CD14-positive monocyte (primary cell): Measurements from ENCODE around the gene PLCH2. TPM values are rescaled to one million over a fixed set of nuclear protein-coding genes. Genes with fewer than 3 reads are reported as not detected.

Experiments used
- DNase-seq, 3 donors: peaks; one replicate each; pipeline ENCODE4 v3.0.0-alpha.2; 2011 to 2022
- H2AFZ ChIP-seq: 2 replicates; pipeline ENCODE4 v1.6.0; 2012; ENCODE audit warnings: mild to moderate bottlenecking, low read depth, low read length, inconsistent platforms; ENCODE audit not compliant: insufficient read depth, poor library complexity, severe bottlenecking
- H3K27ac ChIP-seq, 2 donors: 1 replicate in 1 of 2; 2 replicates in 1 of 2; pipeline ENCODE4 v1.5.1; 2012 to 2013; ENCODE audit warnings: low read length in 2 of 2, control low read depth in 1 of 2, inconsistent platforms in 1 of 2, low read depth in 1 of 2, mild to moderate bottlenecking in 1 of 2
- H3K27me3 ChIP-seq, 2 donors: one replicate each; pipeline versions ENCODE4 v1.6.0 to v1.6.1; 2011 to 2013; ENCODE audit warnings: low read length in 2 of 2; ENCODE audit not compliant: control insufficient read depth in 2 of 2, insufficient read depth in 2 of 2
- H3K36me3 ChIP-seq, 2 donors: replicated peaks in 1 of 2; 1 replicate in 1 of 2; 2 replicates in 1 of 2; pipeline versions ENCODE4 v1.5.1 to v1.6.1; 2012 to 2013; ENCODE audit warnings: low read length in 2 of 2, control low read depth in 1 of 2, inconsistent platforms in 1 of 2, mild to moderate bottlenecking in 1 of 2; ENCODE audit not compliant: insufficient read depth in 2 of 2, control insufficient read depth in 1 of 2
- H3K4me1 ChIP-seq, 2 donors: 1 replicate in 1 of 2; 2 replicates in 1 of 2; pipeline versions ENCODE4 v1.5.1 to v1.6.1; 2012 to 2013; ENCODE audit warnings: low read length in 2 of 2, control low read depth in 1 of 2, inconsistent platforms in 1 of 2, mild to moderate bottlenecking in 1 of 2, moderate library complexity in 1 of 2; ENCODE audit not compliant: insufficient read depth in 2 of 2, control insufficient read depth in 1 of 2
- H3K4me2 ChIP-seq: replicated peaks from 2 replicates; pipeline ENCODE3; 2012; ENCODE audit warnings: low read length, moderate library complexity, mild to moderate bottlenecking; ENCODE audit not compliant: poor library complexity, severe bottlenecking; ENCODE audit errors: extremely low read depth
- H3K4me3 ChIP-seq, 3 experiments: fragments of 200-600 bp in 1 of 3; sonication (generic) in 1 of 3; replicated peaks in 1 of 3; 1 replicate in 2 of 3; 2 replicates in 1 of 3; pipeline ENCODE4 v1.5.1; 2011 to 2013; ENCODE audit warnings: low read length in 3 of 3, mild to moderate bottlenecking in 3 of 3, control low read depth in 2 of 3, low read depth in 2 of 3, inconsistent platforms in 1 of 3, moderate library complexity in 1 of 3
- H3K79me2 ChIP-seq: 2 replicates; pipeline ENCODE4 v1.6.0; 2012; ENCODE audit warnings: mild to moderate bottlenecking, control low read depth, inconsistent platforms, low read length, moderate library complexity; ENCODE audit not compliant: insufficient read depth
- H3K9ac ChIP-seq: 2 replicates; pipeline ENCODE4 v1.6.0; 2017; ENCODE audit warnings: low read length, mild to moderate bottlenecking; ENCODE audit not compliant: insufficient read depth, poor library complexity, severe bottlenecking
- H3K9me3 ChIP-seq, 2 donors: replicated peaks in 1 of 2; 1 replicate in 1 of 2; 2 replicates in 1 of 2; pipeline versions ENCODE4 v1.5.1 to v1.6.1; 2012 to 2013; ENCODE audit warnings: low read length in 2 of 2, control low read depth in 1 of 2; ENCODE audit not compliant: control insufficient read depth in 1 of 2, insufficient read depth in 1 of 2
- H4K20me1 ChIP-seq: 2 replicates; pipeline ENCODE4 v1.6.0; 2012; ENCODE audit warnings: mild to moderate bottlenecking, low read length, control low read depth, moderate library complexity; ENCODE audit not compliant: insufficient read depth
- H3K27ac Mint-ChIP-seq, 7 donors: one replicate each; pipeline ENCODE4 v1.8.0; 2020; ENCODE audit warnings: mild to moderate bottlenecking in 7 of 7, mixed read lengths in 7 of 7, moderate library complexity in 6 of 7, inconsistent platforms in 2 of 7
- H3K27me3 Mint-ChIP-seq, 3 donors: one replicate each; pipeline ENCODE4 v1.8.0; 2021 to 2022; ENCODE audit warnings: low read depth in 3 of 3, mild to moderate bottlenecking in 3 of 3, mixed read lengths in 3 of 3, moderate library complexity in 3 of 3, inconsistent platforms in 1 of 3
- H3K36me3 Mint-ChIP-seq, 2 donors: one replicate each; pipeline ENCODE4 v1.8.0; 2020; ENCODE audit warnings: mixed read lengths in 2 of 2, inconsistent platforms in 1 of 2, mild to moderate bottlenecking in 1 of 2
- H3K4me1 Mint-ChIP-seq: one replicate; pipeline ENCODE4 v1.8.0; 2020; ENCODE audit warnings: mild to moderate bottlenecking, mixed read lengths
- H3K4me3 Mint-ChIP-seq, 2 donors: one replicate each; pipeline ENCODE4 v1.8.0; 2020; ENCODE audit warnings: mild to moderate bottlenecking in 2 of 2, mixed read lengths in 2 of 2, moderate library complexity in 1 of 2
- H3K9me3 Mint-ChIP-seq, 7 donors: one replicate each; pipeline ENCODE4 v1.8.0; 2020 to 2022; ENCODE audit warnings: mixed read lengths in 7 of 7, mild to moderate bottlenecking in 6 of 7, moderate library complexity in 6 of 7, inconsistent platforms in 2 of 7
- WGBS: methylation state at CpG from one replicate; pipeline ENCODE4 v1.1.5; 2013; ENCODE audit warnings: missing lambda C conversion rate; ENCODE audit not compliant: insufficient coverage; 5-methylcytosine and 5-hydroxymethylcytosine counted together
- intact Hi-C, 2 donors: fragments of 100-400 bp; cut with micrococcal nuclease; formaldehyde crosslinking; loops; one replicate each; pipeline versions ENCODE4 v1.15.0 to v1.15.1; 2023
- polyA plus RNA-seq, 3 donors: library from polyadenylated mRNA; depleted of rRNA in 1 of 3; unstranded in 2 of 3; stranded (reverse) in 1 of 3; fragments of 300-500 nt in 2 of 3; fragments of >200 nt in 1 of 3; fragmentation: Illumina TruSeq in 2 of 3; gene quantifications; 1 replicate in 2 of 3; 2 replicates in 1 of 3; pipeline ENCODE4 v1.2.3, GENCODE V29; 2012 to 2021
- TF ChIP-seq, protein P1 (sequence below): fragments of 200-600 bp; IDR thresholded peaks from one replicate; pipeline ENCODE4 v1.8.0; 2022; ENCODE audit warnings: antibody characterized with exemption, mild to moderate bottlenecking

Gene PLCH2
- polyA plus RNA-seq, 3 donors = 1.2 TPM; not detected in 2

DNA sequence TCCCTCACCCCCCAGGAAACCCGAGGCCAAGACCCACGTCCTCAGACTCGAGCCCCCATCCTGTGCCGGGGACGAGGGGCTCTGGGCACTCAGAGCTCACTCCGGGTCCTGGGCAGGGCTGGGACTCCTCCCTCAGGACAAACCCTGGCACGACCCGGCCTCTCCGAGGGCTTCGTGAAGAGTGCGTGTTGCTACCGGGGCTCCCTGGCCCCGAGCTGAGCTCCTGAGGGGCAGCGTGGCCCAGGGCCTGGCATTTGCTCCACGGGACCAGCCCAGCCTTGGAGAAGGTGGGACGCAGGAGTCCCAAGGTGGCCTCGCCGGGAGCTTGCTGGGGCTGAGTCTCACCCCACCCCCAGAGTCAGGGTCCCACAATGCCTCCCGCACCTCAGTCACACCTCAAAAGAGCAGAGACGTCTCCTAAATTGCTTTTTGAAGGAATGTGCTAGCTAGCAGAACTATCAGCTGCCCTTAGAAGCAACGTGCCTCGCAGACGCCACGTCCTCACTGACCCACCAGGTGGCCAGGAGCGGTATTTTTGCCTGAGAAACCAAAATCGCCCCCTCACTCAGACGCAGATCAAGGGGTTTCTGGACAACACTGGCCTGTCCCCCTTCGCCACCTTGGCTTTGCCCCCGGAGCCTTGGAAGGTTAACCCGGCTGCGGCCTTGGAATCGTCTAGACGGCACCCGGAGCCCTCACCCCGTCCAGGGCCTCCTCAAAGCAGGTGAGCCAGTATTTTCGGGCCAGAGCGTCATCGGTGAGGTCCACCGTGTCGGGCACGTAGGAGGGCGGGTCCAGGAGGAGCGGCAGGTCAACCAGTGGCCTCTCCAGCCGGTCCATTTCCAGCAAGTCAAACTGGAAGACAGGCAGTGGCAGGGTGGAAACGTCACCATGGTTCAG is 39.0 kb downstream of the PLCH2 start:
- H3K4me3 Mint-ChIP-seq = no peak overlapping the region
- Histone ChIP-seq H3K9ac (no peak overlapping the region), H3K27ac (no peak overlapping the region), H2AFZ (no peak overlapping the region), H3K27me3 (no peaks in the 10 kb centered on the region), H4K20me1 (peaks cover 64% of the 10 kb centered on the region), H3K4me1 (no peaks in the 10 kb centered on the region), H3K9me3 (no peaks in the 10 kb centered on the region), H3K4me2 (no peak overlapping the region), H3K36me3 (peaks cover 97 to 98% of the 10 kb centered on the region in 2 donors), H3K4me3 (no peak overlapping the region), H3K79me2 (no peaks in the 10 kb centered on the region)
- intact Hi-C loops = no loop called here
- peak overlapping the region in 1 of 7 donors; percentile 5 for H3K27ac Mint-ChIP-seq
- H3K36me3 Mint-ChIP-seq = peaks cover 74 to 98% of the 10 kb centered on the region in 2 donors
- TF ChIP-seq, protein P1, sequence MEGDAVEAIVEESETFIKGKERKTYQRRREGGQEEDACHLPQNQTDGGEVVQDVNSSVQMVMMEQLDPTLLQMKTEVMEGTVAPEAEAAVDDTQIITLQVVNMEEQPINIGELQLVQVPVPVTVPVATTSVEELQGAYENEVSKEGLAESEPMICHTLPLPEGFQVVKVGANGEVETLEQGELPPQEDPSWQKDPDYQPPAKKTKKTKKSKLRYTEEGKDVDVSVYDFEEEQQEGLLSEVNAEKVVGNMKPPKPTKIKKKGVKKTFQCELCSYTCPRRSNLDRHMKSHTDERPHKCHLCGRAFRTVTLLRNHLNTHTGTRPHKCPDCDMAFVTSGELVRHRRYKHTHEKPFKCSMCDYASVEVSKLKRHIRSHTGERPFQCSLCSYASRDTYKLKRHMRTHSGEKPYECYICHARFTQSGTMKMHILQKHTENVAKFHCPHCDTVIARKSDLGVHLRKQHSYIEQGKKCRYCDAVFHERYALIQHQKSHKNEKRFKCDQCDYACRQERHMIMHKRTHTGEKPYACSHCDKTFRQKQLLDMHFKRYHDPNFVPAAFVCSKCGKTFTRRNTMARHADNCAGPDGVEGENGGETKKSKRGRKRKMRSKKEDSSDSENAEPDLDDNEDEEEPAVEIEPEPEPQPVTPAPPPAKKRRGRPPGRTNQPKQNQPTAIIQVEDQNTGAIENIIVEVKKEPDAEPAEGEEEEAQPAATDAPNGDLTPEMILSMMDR = no peak
- H3K4me1 Mint-ChIP-seq = no peaks in the 10 kb centered on the region
- no peaks in the 10 kb centered on the region for H3K9me3 Mint-ChIP-seq
- WGBS = 97% methylated on average over 45 of the region's 45 CpGs
- no peak for DNase-seq
- H3K27me3 Mint-ChIP-seq = peaks cover 0 to 2% (median 0%) of the 10 kb centered on the region in 3 donors

DNA sequence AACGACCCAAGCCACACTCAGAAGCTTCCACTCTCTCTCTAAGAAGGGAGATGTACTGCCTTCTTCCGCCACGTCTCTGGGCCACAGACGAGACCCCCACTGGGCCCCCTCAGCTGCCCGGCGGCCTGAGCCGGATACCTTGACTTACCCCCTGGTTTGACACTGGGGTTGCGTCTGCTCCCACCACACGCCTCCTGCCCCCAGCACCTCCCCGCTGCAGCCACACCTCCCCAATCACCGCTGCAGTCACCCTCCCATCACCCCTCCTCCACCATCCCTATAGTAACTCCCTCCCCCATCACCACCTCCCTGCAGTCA is 39.6 kb downstream of the PLCH2 start:
- Histone ChIP-seq H3K79me2 (no peaks in the 10 kb centered on the region), H3K4me1 (no peaks in the 10 kb centered on the region), H3K9ac (no peak overlapping the region), H2AFZ (no peak overlapping the region), H3K4me3 (no peak overlapping the region), H3K9me3 (no peaks in the 10 kb centered on the region), H4K20me1 (peaks cover 69% of the 10 kb centered on the region), H3K4me2 (no peak overlapping the region), H3K27me3 (no peaks in the 10 kb centered on the region), H3K27ac (no peak overlapping the region), H3K36me3 (peaks cover 95 to 98% of the 10 kb centered on the region in 2 donors)
- Mint-ChIP-seq H3K27me3 (no peaks in the 10 kb centered on the region), H3K4me1 (no peaks in the 10 kb centered on the region), H3K4me3 (no peak overlapping the region), H3K36me3 (peaks cover 70 to 97% of the 10 kb centered on the region in 2 donors), H3K27ac (peak overlapping the region in 1 of 7 donors; percentile 30), H3K9me3 (no peaks in the 10 kb centered on the region)
- DNase-seq = no peak
- WGBS = 98% methylated on average over 9 of the region's 11 CpGs
- TF ChIP-seq, protein P1 = no peak
- intact Hi-C loops = no loop called here
